RPMI8226 (cell line): Measurements from ENCODE around the gene UTS2.

ENCODE experiments used
- DNase-seq: peaks from one replicate; pipeline ENCODE4 v3.0.0-alpha.2; 2015

Gene UTS2

DNA sequence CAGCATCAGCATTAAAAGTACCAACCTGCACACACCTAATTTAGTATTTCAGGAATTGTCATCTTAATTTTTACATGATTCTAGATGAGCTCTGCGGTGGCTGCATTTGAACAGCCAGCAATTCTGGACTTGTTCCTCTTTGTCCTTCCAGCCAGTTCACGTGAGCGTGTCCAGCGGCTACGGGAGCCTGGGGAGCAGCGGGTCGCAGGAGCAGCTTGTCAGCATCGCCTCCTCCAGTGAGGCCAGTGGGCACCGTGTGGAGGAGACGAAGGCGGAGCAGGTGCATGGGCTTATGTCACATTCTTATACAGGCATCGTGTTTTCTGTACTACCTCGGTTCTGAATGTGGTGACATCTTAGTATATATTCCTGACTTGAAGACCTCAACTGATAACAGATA lies 43.1 kb downstream of the UTS2 start:
- peak; percentile 17 for DNase-seq

GRCh38 chr1:7808253-7808844 lies 44.5 kb downstream of the UTS2 start:
- peak; percentile 49 for DNase-seq

- no peak for DNase-seq
These were observed 47.4 kb downstream of the UTS2 start for GRCh38 chr1:7805460-7805859.
